Activated CD4-positive, alpha-beta T cell treated with anti-CD3 and anti-CD28 coated beads, Interleukin-2, amount 50 U/mL, for 1 hour (primary cell): ENCODE data around the gene CCL1.

Experiments used
- DNase-seq: peaks from one replicate; pipeline ENCODE4 v3.0.0-alpha.2; 2020

CCL1 gene

GRCh38 chr17:34363183-34363661 lies at the start of gene CCL1:
CCL1 (minus strand) TSS chr17:34363233; CDS start chr17:34363161, 72 bp downstream.
- no peak for DNase-seq

DNA sequence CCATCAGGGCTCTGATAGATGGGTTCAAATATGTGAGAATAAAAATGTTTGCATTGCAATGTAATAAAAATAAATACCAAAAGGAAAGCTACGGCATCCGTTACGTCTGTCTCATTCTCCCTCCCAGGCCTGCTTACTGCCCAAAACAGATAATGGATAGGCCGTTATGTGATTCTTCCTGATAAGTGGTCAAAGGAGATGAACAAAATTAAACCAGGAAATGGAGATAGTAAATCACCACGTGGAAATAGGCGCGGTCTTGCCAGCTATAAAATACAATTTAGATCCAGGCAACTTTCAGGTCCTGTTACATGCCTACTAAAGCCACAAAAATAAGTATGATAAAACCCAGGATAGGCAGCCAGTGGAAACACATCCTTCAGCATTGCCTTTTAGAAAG lies 49.5 kb upstream of the CCL1 start:
- DNase-seq, result no peak

GRCh38 chr17:34411646-34412421 lies 48.8 kb upstream of the CCL1 start:
- DNase-seq, result no peak

- DNase-seq, result no peak
Observed at GRCh38 chr17:34409352-34409751, 46.3 kb upstream of the CCL1 start.

- DNase-seq, result no peak
Observed at GRCh38 chr17:34408439-34408838, 45.4 kb upstream of the CCL1 start.

DNA sequence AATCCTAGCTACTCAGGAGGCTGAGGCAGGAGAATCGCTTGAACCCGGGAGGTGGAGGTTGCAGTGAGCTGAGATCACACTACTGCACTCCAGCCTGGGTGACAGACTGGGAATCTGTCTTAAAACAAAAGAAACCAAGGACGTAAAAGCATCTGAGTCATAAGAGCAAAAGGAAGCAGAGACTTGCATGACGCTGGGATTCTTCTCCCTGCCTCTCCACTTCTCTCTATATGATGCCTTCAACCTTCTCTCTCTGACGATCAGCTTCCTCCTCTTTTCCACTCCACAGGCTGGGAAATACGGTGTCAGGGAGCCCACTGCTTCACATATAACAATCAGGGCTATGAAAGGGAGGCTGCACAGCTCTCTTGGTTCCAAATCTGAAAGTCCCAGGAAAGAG lies 43.2 kb upstream of the CCL1 start:
- no peak for DNase-seq

DNA sequence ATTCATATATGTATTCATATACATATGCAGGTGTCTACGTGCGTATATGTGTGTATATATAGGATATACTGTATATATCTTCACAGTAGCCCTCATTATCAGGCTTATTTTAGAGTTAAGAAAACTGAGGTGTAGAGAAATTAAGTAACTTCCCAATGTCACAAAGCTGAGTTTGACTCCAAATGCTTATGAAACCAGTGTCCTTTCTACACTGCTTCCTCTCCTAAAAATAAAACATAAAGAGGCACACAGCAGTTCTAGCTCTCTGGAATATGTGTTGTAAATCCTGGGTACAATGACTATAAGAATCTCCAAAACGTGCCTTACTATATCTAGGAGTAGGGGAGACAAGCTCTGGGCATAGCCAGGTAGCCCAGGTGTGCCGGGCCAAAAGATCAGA lies 40.0 kb upstream of the CCL1 start:
- DNase-seq, result no peak

GRCh38 chr17:34401165-34401564 lies 38.1 kb upstream of the CCL1 start:
- no peak for DNase-seq

- DNase-seq, result no peak
Observed at GRCh38 chr17:34400301-34400931, 37.4 kb upstream of the CCL1 start.

DNA sequence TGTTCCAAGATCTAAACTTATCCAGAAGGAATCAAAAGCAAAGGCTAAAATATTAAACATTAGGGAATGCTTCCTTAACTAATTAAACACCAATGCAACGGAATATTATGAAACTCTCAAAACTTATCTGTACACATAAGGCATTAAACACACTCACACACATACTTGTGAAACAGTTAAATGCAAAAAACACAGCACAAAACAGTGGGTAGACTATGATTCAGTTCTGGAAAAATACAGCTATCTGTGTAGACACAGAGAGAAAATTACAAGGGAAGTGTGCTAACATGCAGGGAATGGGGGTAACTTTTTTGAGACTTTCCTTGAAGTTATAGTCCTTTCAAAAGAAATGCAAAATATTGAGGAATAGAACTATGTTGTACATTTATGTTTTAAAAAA lies 36.7 kb upstream of the CCL1 start:
- DNase-seq, result no peak

DNA sequence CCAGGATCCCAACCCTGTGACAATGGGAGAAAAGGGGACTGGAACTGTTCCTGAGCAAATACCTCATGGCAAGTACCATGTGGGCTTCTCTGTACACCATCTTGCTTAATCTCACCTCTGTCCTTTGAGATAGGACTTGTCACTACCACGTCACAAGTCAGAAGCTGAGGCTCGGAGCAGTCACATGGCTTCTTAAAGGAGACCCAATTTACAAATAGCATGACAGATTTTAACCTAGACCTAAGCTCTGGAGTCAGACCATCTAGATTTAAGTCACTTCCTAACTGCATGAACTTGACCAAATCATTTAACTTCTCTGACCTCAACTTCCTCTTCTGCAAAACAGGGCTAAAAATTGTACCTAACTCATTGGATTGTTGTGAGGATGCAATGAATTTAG lies 36.0 kb upstream of the CCL1 start:
- no peak for DNase-seq

DNA sequence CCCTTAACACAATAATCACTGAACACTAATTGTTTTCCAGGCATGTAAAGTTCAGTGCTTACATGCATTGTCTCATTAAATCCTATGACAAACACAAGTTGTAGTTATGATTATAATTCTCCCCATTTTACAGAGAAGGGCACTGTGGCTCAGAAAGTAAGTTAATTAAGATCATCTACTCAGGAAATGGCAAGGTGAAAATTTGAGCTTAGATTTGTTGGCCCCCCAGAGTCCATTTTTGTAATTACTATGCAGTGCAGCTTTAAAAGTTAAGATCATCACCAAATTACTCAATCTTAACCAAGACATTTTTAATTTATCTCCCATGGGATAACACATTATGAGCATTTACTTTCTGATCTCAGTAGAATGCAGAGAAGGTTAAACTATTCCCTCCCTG lies 34.2 kb upstream of the CCL1 start:
- DNase-seq, result no peak

GRCh38 chr17:34393401-34393800 lies 30.4 kb upstream of the CCL1 start:
- no peak for DNase-seq

- DNase-seq, result no peak
Observed at GRCh38 chr17:34391241-34391640, 28.2 kb upstream of the CCL1 start.

DNA sequence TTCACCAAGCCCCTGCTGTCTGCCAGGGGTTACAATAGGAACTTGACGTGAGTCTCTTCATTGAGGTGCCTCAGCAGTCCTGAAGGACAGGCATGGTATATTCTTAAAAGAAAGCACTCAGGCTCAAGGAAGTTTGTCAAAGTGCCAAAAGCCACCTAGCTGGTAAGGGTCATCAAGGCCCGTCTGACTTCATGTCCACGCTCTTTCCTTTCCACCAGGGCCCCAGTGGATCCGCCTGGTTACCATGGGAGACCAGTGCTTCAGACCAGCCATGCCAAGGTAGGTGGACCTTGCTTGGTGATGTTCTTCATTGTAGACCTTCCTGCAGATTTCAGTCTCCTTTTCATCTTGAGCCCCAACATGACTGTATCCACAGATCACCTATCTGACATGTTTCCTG lies 27.6 kb upstream of the CCL1 start:
- DNase-seq, result no peak

- DNase-seq, result no peak
Observed at GRCh38 chr17:34389126-34389750, 26.2 kb upstream of the CCL1 start.

GRCh38 chr17:34387566-34387965 lies 24.5 kb upstream of the CCL1 start:
- no peak for DNase-seq

DNA sequence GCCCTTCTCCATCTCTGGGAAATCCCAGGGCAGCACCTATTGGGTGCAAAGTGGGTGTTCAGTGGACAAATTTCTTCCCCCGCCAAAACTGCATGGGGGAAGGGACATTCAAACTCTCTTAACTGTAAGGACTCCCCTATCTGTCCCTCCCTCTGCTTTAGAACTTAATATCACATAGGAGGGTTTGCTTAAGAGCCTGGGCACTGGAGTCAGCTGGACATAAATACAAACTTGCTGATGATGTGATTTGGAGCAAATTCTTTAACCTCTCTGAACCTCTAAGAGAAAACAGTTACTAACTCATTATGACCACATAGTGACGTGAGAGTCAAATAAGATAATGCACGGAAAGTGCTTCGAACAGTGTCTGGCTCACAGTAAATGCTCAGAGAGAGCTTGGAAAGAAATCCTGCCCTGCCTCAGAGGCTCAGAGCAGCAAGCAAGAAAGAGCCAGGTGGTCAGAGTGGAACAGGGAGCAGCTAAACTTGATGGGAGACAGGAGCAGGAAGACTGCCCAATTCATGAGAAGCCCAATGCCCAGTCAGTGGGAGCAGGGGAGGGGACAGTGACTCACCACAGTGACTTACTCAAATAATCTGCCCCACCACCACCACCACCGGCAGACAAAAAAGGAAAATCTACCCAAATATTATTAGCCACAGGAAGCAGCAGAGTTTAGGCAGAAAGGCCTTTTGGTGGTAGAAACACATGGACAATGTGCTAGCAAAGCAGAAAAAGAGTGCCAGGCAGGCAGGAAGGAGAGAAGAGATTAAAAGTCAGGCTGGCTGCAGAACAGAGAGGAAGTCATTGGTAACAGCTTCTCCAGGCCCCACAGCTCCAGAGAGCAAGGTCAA lies 23.9 kb upstream of the CCL1 start:
- DNase-seq, result no peak

- DNase-seq, result no peak
Observed at GRCh38 chr17:34386343-34386696, 23.3 kb upstream of the CCL1 start.

GRCh38 chr17:34384822-34385605 lies 22.0 kb upstream of the CCL1 start:
- no peak for DNase-seq

GRCh38 chr17:34384271-34384670 lies 21.2 kb upstream of the CCL1 start:
- no peak for DNase-seq

DNA sequence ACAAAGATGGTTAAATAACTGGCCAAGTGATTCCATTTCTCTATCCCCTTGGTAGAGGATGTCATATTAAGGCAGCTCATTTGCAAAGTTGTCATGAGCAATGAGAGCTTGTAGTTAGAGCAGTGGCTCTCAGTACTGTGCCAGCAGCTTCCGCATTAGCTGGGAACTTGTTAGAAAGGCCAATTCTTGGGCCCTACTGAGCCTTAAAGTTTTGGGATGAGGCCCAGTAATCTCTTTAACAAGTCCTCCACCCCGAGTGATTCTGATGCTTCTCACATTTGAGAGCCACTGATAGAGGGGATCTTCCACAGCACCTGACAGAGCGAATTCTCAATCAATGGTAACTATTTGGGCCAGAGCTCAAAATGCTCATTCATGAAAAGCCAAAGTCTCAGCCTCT lies 20.2 kb upstream of the CCL1 start:
- DNase-seq, result no peak
